GM12872 (cell line): Measurements from ENCODE around the gene TPBGL.

Experiments
- TF ChIP-seq, protein P1 (sequence below): IDR thresholded peaks from 3 replicates; pipeline ENCODE4 v1.5.1; 2011; ENCODE audit warnings: low read depth, mild to moderate bottlenecking, low read length, moderate library complexity; ENCODE audit not compliant: insufficient read depth

Gene TPBGL

DNA sequence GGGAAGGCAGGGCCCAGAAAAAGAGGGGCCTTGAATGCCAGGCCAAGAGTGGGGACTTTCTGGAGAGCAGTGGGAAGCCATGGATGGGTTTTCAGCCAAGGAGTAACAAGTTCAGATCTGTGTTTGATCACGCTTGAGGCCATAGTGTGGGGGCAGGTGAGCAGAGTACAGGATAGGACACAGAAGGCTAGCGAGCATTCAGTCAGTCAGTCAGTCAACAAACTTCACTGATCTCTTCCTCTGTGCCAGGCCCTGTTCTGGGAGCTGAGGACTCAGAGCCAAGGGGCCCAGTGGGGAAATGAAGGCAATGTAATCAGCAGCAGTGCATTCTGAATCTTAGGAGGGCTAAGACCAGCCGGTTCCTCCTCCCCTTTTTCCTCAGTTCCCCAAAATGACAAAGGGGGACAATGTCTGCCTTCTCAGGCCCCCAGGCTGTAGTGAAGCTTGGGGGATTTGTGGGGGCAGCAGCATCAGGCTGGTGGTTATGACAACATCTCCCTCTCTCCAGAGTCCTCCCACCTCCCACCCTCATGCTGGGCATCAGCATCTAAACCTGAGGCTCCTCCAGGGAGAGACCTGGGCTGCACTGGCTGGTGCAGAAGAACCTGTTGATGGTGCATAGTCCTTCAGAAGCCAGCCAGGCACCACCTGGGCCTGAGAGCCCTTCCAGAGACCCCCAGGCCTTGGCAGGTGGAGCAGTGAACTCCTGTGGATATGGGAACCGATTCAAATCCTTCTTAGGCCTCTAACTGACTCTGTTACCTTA is 42.9 kb upstream of the TPBGL start:
- TF ChIP-seq, protein P1, sequence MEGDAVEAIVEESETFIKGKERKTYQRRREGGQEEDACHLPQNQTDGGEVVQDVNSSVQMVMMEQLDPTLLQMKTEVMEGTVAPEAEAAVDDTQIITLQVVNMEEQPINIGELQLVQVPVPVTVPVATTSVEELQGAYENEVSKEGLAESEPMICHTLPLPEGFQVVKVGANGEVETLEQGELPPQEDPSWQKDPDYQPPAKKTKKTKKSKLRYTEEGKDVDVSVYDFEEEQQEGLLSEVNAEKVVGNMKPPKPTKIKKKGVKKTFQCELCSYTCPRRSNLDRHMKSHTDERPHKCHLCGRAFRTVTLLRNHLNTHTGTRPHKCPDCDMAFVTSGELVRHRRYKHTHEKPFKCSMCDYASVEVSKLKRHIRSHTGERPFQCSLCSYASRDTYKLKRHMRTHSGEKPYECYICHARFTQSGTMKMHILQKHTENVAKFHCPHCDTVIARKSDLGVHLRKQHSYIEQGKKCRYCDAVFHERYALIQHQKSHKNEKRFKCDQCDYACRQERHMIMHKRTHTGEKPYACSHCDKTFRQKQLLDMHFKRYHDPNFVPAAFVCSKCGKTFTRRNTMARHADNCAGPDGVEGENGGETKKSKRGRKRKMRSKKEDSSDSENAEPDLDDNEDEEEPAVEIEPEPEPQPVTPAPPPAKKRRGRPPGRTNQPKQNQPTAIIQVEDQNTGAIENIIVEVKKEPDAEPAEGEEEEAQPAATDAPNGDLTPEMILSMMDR: no peak

DNA sequence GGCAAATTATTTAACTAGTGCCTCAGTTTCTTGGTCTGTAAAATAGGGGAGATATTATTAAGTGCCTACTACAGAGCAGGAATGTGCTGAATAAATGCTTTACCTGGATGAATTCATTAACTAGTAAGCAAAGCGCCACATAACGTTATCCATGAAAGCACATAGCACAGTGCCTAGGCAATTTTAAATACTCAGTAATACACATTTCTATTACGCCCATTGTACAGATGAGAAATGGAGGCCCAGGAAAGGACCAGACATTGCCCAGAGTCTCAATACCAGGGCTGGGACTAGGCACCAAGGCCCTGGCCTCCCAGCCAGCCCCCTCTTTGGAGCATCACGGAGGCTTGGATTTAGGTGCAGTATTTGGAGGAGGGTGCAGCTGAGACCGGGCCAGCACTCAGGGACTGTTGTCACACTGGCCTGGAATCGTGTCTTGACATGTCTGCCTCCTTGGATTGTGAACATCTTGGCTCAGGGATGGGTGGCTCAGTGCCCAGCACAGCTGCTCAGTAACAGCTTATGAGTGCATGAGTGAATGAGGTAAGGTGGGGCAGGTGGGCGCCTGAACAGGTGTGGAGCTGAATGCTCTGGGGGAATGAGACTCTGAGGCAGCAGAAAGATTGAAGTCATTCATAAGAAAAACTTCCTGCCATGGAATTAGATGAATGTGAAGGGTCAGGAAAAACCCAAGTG is 42.1 kb upstream of the TPBGL start:
- TF ChIP-seq, protein P1: no peak

DNA sequence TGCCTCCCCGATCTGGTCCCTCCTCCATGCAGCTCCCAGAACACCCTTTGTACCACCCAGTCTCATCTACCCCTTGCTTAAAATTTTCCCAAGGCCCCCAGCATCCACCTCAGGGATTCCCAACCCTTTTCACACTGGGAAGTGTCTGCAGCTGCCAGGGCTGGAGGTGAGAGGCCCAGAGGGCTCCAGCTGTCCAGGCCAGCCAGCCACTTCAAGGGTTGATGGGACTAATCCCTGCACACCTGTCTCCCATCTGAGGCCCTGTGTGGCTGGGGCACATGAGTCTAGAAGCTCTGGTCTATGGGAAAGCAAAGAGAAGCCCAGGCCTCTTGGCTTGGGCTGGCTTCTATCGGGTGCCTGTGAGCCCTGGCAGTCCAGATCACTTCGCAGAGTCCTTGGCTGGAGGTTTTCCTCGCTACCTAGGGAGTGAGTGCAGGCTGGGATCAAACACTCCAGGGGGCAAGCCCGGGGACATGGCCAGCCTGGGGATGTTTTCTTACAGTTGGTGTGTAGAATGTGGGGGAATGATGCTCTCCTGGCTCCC is 41.1 kb upstream of the TPBGL start:
- TF ChIP-seq, protein P1: no peak

DNA sequence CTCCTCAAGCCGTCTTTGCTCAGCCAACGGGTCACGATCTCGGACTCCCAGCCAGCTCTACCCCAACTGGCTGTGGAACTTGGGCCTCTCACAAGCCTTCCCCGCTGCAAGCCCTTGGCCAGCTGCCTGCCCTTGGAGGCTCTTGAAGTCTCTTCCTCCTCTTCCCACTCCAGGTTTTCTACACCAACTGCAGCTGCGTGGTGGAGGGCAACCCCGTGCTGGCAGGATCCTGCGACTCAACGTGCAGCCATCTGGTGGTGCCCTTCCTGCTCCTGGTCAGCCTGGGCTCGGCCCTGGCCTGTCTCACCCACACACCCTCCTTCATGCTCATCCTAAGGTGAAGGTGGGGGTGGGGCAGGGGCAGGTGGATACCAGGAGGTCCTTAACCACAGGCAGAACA is 40.5 kb upstream of the TPBGL start:
- TF ChIP-seq, protein P1: no peak

DNA sequence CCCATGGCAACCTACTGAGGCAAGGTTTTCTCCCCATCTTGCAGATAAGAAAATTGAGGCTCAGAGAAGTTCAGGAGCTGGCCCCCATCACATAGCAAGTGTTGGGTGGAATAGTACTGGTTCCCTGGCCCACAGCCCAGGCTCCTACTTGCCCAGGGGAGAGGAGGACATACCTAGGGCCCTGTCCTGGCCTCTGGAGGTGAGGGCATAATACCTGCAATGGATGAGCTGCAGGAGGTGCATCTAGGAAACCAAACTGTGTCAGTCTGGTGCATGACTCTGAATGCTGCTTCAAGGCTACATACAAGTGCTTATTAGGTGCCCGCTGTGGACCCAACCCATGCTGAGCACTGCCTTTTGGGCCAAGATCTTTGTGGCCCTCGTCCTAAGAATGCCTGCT is 40.0 kb upstream of the TPBGL start:
- TF ChIP-seq, protein P1: no peak

DNA sequence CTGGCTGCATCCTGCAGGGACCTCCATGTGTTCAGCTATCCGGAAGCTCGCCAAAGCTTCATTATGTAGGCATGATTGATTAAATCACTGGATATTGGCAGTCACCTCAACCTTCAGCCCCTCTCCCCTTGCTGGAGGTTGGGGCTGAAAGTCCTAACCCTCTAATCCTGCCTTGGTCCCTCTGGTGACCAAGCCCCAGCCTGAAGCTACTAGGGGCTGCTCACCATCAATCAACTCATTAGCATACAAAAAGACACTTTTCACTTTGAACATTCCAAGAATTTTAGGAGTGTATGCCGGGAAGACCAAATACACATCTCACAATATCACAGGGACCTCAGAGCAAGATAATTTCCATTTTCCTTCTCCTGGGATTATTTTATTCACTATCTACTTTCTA is 38.8 kb upstream of the TPBGL start:
- TF ChIP-seq, protein P1: no peak

DNA sequence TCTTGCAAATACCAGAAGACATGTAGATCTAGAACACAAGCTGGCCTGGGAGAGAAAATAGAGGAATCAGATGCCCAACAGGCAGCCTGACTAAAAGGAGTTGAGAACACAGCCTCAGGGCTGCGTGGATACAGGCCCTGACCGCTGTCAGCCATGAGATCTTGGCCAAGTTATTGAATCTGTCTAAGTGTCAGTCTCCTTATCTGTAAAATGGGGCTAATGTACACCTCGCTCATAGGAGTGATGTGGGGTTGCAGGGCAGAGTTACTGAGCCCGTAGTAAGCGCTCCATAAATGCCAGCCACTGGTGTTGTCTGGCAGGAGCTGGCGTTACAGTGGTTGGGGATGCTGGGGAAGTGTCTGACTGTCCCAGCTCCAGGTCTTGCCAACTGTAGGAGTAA is 38.4 kb upstream of the TPBGL start:
- TF ChIP-seq, protein P1: no peak
